Measurements from ENCODE around the gene KIAA0930.

KIAA0930 gene

DNA sequence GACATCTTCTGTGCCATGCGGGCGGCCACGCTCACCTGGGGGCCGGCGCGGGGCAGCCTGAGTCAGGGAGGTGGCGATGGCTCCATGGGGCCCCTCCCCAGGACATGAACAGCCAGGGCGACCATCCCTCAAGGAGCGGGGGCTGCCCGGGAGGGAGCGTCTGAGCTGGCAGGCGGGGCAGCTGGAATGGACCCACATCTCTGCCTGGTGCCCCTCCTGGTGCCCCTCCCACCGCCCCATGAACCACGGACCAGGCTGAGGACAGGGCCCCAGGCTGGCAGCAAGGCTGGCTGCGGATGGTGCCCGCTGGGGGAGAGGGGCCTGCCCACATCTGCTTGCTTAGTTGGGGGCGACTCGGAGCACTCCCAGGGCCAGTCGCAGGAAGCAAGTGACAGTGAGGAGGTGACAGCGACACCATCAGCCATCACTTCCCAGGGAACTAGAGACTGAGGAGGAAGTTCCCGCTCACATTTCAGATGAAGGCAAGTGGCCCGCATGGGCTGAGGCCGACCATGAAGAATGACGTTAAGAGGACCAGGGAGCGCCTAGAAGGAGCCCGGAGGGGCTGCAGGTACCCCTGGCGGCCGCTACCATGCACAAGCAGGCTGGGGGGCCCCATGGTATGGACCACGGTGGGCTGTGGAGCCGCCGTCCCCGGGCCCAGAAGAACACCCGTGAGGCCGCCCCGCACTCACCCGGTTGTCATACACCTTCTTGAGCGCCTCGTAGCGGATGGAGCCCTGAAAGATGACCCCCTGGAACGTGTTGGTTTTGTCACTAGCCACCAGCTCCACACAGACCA is 37.3 kb downstream of the KIAA0930 start:
- no peak for DNase-seq (ENCODE audit: insufficient read length, low spot score)
- no peak for FAIRE-seq
- TF ChIP-seq CTCF (IDR thresholded peaks at IDR 0.05; ENCODE audit: insufficient read depth, missing control alignments) = no peak

DNA sequence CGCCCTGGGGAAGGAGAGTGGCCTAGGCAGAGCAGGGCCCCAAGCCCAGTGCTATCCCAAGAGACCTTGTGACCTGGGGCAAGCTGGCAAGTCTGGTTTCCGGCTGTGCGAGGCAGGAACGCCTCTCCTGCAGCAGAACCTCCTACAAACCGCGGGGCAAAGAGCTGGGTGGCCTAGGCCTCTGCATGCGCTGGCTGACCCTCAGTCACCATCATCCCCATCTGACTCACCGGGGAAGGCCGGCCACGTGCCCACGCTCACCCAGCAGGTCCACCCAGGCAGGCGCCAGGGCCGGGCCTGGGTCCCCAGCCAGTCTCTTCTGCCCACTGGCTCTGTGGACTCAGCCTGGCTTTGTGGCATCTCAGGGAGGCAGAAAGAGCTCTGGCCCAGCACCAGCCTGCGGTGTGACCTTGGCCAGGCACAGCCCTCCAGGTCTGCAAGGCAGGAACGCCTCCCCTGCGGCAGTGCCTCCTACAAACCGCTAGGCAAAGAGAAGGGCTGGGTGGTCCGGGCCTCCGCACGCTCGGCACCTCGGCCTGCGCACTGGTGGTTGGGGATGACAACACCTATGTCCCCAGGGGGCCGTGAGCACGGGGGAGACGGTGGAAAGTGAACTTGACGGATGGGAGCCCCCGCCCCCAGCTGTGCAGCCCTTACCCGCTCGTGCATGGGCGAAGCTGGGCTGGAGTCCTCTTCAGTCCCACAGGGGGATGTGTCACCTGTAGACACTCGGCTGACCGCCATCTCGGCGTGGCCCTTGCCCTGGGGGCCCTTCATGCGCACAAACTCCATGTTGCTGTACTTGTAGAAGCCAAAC is 38.2 kb downstream of the KIAA0930 start:
- no peak for TF ChIP-seq CTCF (IDR thresholded peaks at IDR 0.05; ENCODE audit: insufficient read depth, missing control alignments)
- FAIRE-seq = no peak
- no peak for DNase-seq (ENCODE audit: insufficient read length, low spot score)

DNA sequence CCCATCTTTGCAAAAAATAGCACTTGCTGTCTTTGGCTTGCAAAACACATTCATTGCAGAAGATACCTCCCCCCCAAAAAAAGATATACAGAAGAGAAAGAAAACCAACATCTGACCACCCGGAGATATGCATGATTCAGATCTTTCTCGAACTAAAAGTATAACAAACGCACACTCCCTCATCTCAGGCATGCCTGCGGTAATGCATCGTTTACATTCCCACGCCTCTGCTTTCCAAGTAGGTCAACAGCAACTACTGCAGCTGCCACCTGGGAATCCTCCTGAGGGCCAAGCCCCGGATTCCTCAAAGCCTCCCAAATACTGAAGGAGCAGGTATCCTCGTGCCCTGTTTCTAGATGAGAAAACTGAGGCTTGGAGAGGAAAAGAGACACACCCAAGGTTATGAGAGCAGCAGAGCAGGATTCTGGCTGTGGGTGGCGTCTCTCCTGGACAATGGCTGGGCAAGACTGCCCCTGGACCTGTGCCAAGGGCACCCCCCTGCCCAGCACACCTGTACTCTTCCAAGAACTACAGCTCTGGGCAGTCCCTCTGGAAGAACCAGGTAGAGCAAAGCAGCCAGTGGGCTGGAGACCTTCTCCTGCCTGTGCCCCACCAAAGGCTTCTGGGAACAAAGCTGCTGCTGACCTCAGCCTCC is 38.9 kb downstream of the KIAA0930 start:
- FAIRE-seq = no peak
- DNase-seq (ENCODE audit: insufficient read length, low spot score) = no peak
- no peak for TF ChIP-seq CTCF (IDR thresholded peaks at IDR 0.05; ENCODE audit: insufficient read depth, missing control alignments)

GRCh38 chr22:45200860-45201511 is 39.7 kb downstream of the KIAA0930 start:
- FAIRE-seq = no peak
- TF ChIP-seq CTCF (IDR thresholded peaks at IDR 0.05; ENCODE audit: insufficient read depth, missing control alignments) = no peak
- DNase-seq (ENCODE audit: insufficient read length, low spot score) = no peak

GRCh38 chr22:45200230-45200629 is 40.5 kb downstream of the KIAA0930 start:
- TF ChIP-seq CTCF (IDR thresholded peaks at IDR 0.05; ENCODE audit: insufficient read depth, missing control alignments) = no peak
- DNase-seq (ENCODE audit: insufficient read length, low spot score) (no peak), FAIRE-seq (no peak)

GRCh38 chr22:45199723-45200122 is 41.0 kb downstream of the KIAA0930 start:
- no peak for FAIRE-seq
- TF ChIP-seq CTCF (IDR thresholded peaks at IDR 0.05; ENCODE audit: insufficient read depth, missing control alignments) = no peak
- DNase-seq (ENCODE audit: insufficient read length, low spot score) = no peak
